HEK293T (cell line): Measurements from ENCODE around the gene RRBP1.

Experiments used
- CTCF ChIA-PET: fragments of 350-600 bp; formaldehyde crosslinking; extraction: SDS; loops from one replicate; lab custom pipeline; 2021; ENCODE audit warnings: antibody characterized with exemption, inconsistent platforms; lab: Yijun Ruan, JAX
- POLR2A ChIA-PET: fragments of 350-600 bp; formaldehyde crosslinking; extraction: SDS; loops from one replicate; lab custom pipeline; 2020; ENCODE audit warnings: antibody characterized with exemption, inconsistent platforms; lab: Yijun Ruan, JAX
- DNase-seq: peaks from one replicate; pipeline ENCODE4 v3.0.0; 2012; ENCODE audit warnings: mixed read lengths; ENCODE audit errors: extremely low spot score
- ARNT ChIP-seq: fragments of 450-650 bp; IDR thresholded peaks from 2 replicates; pipeline ENCODE4 v1.6.1; 2017; ENCODE audit warnings: mild to moderate bottlenecking
- BHLHE40 ChIP-seq: fragments of 450-650 bp; IDR thresholded peaks from 2 replicates; pipeline ENCODE4 v1.6.1; 2016; ENCODE audit warnings: mild to moderate bottlenecking, moderate library complexity, borderline replicate concordance
- CTBP1 ChIP-seq: fragments of 450-650 bp; IDR thresholded peaks from 2 replicates; pipeline ENCODE4 v1.6.1; 2016; ENCODE audit warnings: borderline replicate concordance
- ELF4 ChIP-seq: fragments of 450-650 bp; IDR thresholded peaks from 2 replicates; pipeline ENCODE4 v1.6.1; 2017; ENCODE audit warnings: antibody characterized with exemption
- FOXA1 ChIP-seq: fragments of 450-650 bp; IDR thresholded peaks from 2 replicates; pipeline ENCODE4 v1.6.1; 2016; ENCODE audit warnings: mild to moderate bottlenecking
- FOXK2 ChIP-seq: fragments of 450-650 bp; IDR thresholded peaks from 2 replicates; pipeline ENCODE4 v1.6.1; 2016; ENCODE audit warnings: mild to moderate bottlenecking
- FOXM1 ChIP-seq: fragments of 450-650 bp; IDR thresholded peaks from 2 replicates; pipeline ENCODE4 v1.6.1; 2017; ENCODE audit warnings: mild to moderate bottlenecking, borderline replicate concordance
- HDGF ChIP-seq: fragments of 450-650 bp; IDR thresholded peaks from 2 replicates; pipeline ENCODE4 v1.6.1; 2017; ENCODE audit warnings: antibody characterized with exemption, borderline replicate concordance
- L3MBTL2 ChIP-seq: fragments of 450-650 bp; conservative IDR thresholded peaks from 2 replicates; pipeline ENCODE4 v1.6.1; 2016; ENCODE audit warnings: mild to moderate bottlenecking
- LEF1 ChIP-seq: fragments of 450-650 bp; IDR thresholded peaks from 2 replicates; pipeline ENCODE4 v1.6.1; 2017; ENCODE audit warnings: mild to moderate bottlenecking, borderline replicate concordance
- NFRKB ChIP-seq: fragments of 450-650 bp; IDR thresholded peaks from 2 replicates; pipeline ENCODE4 v1.6.1; 2016; ENCODE audit warnings: mild to moderate bottlenecking, moderate library complexity
- PKNOX1 ChIP-seq: fragments of 450-650 bp; IDR thresholded peaks from 2 replicates; pipeline ENCODE4 v1.6.1; 2016
- SP1 ChIP-seq: fragments of 450-650 bp; IDR thresholded peaks from 2 replicates; pipeline ENCODE4 v1.6.1; 2017
- SUZ12 ChIP-seq: fragments of 450-650 bp; IDR thresholded peaks from 2 replicates; pipeline ENCODE4 v1.6.1; 2016; ENCODE audit warnings: mild to moderate bottlenecking
- TARDBP ChIP-seq: fragments of 450-650 bp; IDR thresholded peaks from 2 replicates; pipeline ENCODE4 v1.6.1; 2016
- ZNF384 ChIP-seq: fragments of 450-650 bp; IDR thresholded peaks from 2 replicates; pipeline ENCODE4 v1.6.1; 2016

The RRBP1 gene

GRCh38 chr20:17680836-17681725, 961 bp downstream of the RRBP1 start:
- TF ChIP-seq SUZ12 (no peak), SP1 (no peak), NFRKB (no peak), FOXA1 (no peak), FOXK2 (no peak), TARDBP (no peak), HDGF (no peak), LEF1 (no peak), BHLHE40 (no peak), PKNOX1 (no peak), FOXM1 (no peak), ZNF384 (no peak), ARNT (no peak), CTBP1 (no peak), L3MBTL2 (no peak), ELF4 (no peak)
- CTCF ChIA-PET: interaction anchor here (0.7 kb wide), 1 partner anchor 257 kb away, joined by 3 read pairs; no protein-coding TSS in a partner anchor
- peak; percentile 83 for DNase-seq
- POLR2A ChIA-PET: interaction anchor here (0.9 to 1.1 kb wide), 2 partner anchors 13 to 150 kb away, joined by 4 to 8 read pairs; partner anchors contain the start of gene BFSP1

- ChIA-PET POLR2A (interaction anchor here (0.7 kb wide), 1 partner anchor 43 kb away, joined by 3 read pairs; no protein-coding TSS in a partner anchor), CTCF (interaction anchor here (0.7 kb wide), 1 partner anchor 258 kb away, joined by 3 read pairs; no protein-coding TSS in a partner anchor)
- TF ChIP-seq LEF1 (no peak), ARNT (no peak), NFRKB (no peak), BHLHE40 (no peak), PKNOX1 (no peak), SP1 (no peak), ZNF384 (no peak), FOXA1 (no peak), HDGF (no peak)
- peak; percentile 10 for DNase-seq
Measured at GRCh38 chr20:17679941-17680835, 1.9 kb downstream of the RRBP1 start.

GRCh38 chr20:17678886-17679285, 3.2 kb downstream of the RRBP1 start:
- no peak for DNase-seq
- ChIA-PET CTCF (interaction anchor here (0.6 kb wide), 1 partner anchor 365 kb away, joined by 3 read pairs; no protein-coding TSS in a partner anchor), POLR2A (no interaction called here)
- TF ChIP-seq BHLHE40: no peak
- TF ChIP-seq TARDBP: no peak
- TF ChIP-seq L3MBTL2: no peak
- no peak for TF ChIP-seq FOXK2
- TF ChIP-seq ELF4: no peak
- TF ChIP-seq FOXM1: no peak
- TF ChIP-seq LEF1: no peak
- no peak for TF ChIP-seq PKNOX1
- TF ChIP-seq SUZ12: no peak
- TF ChIP-seq FOXA1: no peak
- TF ChIP-seq ZNF384: no peak
- TF ChIP-seq SP1: no peak
- TF ChIP-seq ARNT: no peak
- TF ChIP-seq HDGF: no peak
- no peak for TF ChIP-seq NFRKB
- no peak for TF ChIP-seq CTBP1

GRCh38 chr20:17678295-17678694, 3.7 kb downstream of the RRBP1 start:
- DNase-seq: no peak
- POLR2A ChIA-PET: no interaction called here
- CTCF ChIA-PET: interaction anchor here (0.6 kb wide), 1 partner anchor 365 kb away, joined by 3 read pairs; no protein-coding TSS in a partner anchor
- TF ChIP-seq ZNF384: no peak
- no peak for TF ChIP-seq TARDBP
- TF ChIP-seq ELF4: no peak
- TF ChIP-seq LEF1: no peak

GRCh38 chr20:17676942-17677341, 5.1 kb downstream of the RRBP1 start:
- ChIA-PET POLR2A (interaction anchor here (1.3 kb wide), 1 partner anchor 10 kb away, joined by 3 read pairs; no protein-coding TSS in a partner anchor), CTCF (no interaction called here)
- no peak for DNase-seq
- no peak for TF ChIP-seq TARDBP
- no peak for TF ChIP-seq CTBP1
- no peak for TF ChIP-seq ZNF384
- TF ChIP-seq HDGF: no peak
- no peak for TF ChIP-seq LEF1
- TF ChIP-seq NFRKB: no peak
- no peak for TF ChIP-seq PKNOX1
- no peak for TF ChIP-seq BHLHE40
- TF ChIP-seq ELF4: no peak
- no peak for TF ChIP-seq SUZ12
